ENCODE measurements around the gene ENPP7.

ENPP7 gene

GRCh38 chr17:79779084-79779529, 48.4 kb downstream of the ENPP7 start:
- DNase-seq: no peak

DNA sequence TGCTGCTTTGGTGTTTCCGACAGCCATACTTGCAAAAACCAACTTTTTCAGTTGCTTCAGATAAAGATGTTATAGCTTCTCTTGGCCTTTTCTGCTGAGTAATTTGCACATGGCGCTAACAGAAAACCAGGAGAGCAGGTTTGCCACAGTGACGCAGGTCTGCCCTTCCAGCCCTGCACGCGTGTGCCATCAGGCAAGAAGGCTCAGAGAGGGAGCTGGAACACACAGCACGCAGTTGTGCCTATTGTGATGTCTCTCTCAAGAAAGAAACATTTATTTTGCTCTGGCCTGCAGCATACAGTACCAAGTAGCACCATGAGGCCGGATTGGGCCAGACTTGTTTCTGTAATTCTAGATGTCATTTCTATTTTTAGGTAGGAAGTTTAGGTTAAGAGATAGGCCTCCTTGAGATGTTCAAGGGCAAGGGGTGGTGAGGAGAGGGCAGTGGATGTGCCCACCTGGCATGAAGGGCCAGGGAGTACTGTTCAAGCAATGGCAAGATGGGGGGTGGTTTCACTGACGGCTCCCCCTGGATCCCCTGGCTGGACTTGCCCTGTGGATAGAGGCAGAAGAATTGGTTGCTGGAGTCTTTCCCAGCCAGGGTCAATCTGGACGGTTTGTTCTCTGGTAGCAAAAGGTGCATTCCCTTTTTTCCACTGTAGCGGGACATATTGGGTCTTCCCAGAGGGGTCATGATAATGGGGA, 49.1 kb downstream of the ENPP7 start:
- no peak for DNase-seq

- DNase-seq: no peak
Measured at GRCh38 chr17:79781012-79781650, 50.4 kb downstream of the ENPP7 start.

- no peak for DNase-seq
Measured at GRCh38 chr17:79781736-79782575, 51.2 kb downstream of the ENPP7 start.

GRCh38 chr17:79783891-79784290, 53.1 kb downstream of the ENPP7 start:
- DNase-seq: no peak

- no peak for DNase-seq
Measured at GRCh38 chr17:79784353-79785016, 53.7 kb downstream of the ENPP7 start.

GRCh38 chr17:79785017-79785899, 54.5 kb downstream of the ENPP7 start:
- DNase-seq: no peak

GRCh38 chr17:79785900-79786810, 55.4 kb downstream of the ENPP7 start:
- no peak for DNase-seq

- no peak for DNase-seq
Measured at GRCh38 chr17:79786930-79787643, 56.3 kb downstream of the ENPP7 start.

DNA sequence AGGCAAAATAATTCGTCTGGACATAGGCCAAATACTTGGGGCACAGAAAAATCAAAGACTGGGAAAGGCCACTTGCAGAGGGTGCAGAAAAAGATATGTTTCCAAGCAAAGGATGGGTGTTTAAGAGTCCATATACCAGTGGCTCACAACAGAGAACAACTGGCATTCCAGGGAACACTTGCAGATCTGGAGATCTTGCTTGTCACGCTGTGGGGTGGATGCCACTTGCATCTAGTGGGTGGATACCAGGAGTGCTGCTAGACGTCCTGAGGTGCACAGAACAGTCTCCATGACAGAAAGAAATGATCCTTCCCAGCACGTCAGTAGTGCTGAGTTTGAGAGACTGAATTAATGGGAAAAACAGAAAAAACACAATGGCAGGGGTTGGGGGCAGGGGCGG, 57.7 kb downstream of the ENPP7 start:
- DNase-seq: no peak

- no peak for DNase-seq
Measured at GRCh38 chr17:79788989-79789942, 58.5 kb downstream of the ENPP7 start.

- DNase-seq: peak; percentile 58
Measured at GRCh38 chr17:79789943-79790804, 59.4 kb downstream of the ENPP7 start.

DNA sequence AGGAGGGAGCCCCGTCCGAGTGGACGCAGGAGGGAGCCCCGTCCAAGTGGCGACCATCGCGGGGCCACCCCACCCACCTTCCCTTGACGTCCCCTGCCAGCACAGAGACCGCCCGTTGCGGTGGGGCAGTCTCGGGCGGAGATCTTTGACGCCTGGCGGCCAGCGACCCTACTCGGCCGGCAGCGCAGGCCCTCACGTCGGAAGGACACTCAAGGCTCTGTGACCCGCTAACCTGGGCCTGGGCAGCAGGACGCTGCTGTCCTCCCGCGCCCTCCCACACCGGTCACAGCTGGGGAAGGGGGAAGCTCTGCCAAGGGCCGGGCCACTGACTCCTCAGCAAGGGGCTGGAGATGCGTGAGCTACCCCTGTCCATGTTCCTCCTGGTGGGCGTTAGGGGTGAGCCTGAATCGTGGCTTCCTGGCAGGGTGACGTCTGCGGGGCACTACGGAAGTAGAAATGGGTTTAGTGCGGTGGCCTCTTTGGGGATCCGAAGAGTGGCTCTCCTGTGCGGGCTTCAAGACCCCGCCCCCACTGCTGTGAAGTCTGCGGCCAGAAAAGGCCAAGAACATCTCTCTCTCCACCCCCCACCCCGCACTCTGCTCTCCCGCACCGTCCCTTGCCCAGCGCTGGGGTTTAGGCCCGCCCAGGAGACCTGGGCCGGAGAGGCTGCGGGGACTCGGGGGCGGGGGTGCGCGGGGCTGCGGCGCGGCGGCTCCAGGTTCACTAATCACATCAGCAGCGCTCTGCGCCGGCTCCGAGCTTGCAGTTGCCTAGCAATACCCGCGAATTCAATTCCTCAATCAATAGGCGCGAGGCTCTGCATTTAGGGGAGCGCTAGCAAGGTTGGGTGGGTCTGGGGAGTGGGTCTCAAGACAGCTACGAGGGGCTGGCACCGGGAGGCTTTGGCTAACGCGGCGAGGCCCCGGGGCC, 60.3 kb downstream of the ENPP7 start:
- peak; percentile 24 for DNase-seq

DNA sequence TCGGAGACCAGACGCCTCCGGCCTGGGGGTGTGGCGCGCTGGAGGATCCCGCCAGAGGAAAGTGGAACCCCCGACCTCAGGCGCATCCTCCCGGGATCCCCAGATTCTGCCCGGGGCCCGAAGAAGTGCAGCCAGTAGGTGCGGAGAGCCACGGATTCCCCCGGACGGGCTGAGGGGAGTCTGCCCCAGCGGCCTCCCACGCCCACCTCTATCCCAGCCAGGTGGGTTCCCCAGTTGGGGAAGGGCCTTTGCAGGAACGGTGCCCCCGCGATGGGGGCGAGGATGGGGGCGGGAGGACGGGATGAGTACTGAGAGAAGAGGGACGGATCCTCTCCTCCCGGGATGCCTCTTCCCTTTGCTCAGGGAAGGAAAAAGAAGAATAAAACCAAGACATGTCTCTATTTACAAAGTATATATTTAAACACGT, 61.0 kb downstream of the ENPP7 start:
- DNase-seq: no peak

All from CD4-positive, alpha-beta T cell treated with Interleukin-17A for 4 hours (primary cell).